GM21515 (cell line): ENCODE measurements around the gene PHLDB2.
A peak's percentile ranks its signal among the peaks of the same experiment; 100 is the strongest.

Source experiments
- ATAC-seq: cut with Tn5 transposase; IDR thresholded peaks from one replicate; pipeline ENCODE4 v1.9.1; 2021; ENCODE audit not compliant: unreplicated experiment

PHLDB2 gene

DNA sequence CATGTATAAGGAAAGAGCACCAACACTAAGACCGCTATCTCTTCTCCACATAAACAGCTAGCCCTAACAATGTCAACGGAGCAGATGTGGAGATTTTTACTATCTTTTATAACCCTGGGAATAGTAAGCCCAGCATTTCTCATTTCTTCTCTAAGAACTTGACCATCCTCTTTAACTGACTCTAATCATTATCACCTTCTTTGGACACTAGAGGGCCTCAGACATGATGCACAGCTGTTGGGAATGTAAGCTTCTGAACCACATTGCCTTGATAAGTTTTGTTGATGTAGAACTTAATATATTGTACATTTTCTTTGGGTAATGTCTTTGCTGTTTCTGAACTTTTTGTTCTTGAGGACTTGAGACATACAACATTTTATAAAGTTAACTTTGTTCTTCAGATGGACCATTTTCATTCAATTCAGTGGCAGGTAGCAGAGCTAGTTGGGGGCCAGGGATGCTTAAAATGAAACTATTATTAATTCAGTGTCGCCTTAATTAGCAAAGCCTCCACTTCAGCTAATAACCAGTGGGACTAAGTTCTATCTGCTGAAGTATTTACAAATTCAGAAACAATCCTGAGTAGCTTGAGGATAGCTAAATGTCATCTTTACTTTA is 130.1 kb downstream of the PHLDB2 start:
- ATAC-seq: peak; percentile 94

- ATAC-seq: no peak
Measured at GRCh38 chr3:111993038-111993437, 134.0 kb downstream of the PHLDB2 start.

DNA sequence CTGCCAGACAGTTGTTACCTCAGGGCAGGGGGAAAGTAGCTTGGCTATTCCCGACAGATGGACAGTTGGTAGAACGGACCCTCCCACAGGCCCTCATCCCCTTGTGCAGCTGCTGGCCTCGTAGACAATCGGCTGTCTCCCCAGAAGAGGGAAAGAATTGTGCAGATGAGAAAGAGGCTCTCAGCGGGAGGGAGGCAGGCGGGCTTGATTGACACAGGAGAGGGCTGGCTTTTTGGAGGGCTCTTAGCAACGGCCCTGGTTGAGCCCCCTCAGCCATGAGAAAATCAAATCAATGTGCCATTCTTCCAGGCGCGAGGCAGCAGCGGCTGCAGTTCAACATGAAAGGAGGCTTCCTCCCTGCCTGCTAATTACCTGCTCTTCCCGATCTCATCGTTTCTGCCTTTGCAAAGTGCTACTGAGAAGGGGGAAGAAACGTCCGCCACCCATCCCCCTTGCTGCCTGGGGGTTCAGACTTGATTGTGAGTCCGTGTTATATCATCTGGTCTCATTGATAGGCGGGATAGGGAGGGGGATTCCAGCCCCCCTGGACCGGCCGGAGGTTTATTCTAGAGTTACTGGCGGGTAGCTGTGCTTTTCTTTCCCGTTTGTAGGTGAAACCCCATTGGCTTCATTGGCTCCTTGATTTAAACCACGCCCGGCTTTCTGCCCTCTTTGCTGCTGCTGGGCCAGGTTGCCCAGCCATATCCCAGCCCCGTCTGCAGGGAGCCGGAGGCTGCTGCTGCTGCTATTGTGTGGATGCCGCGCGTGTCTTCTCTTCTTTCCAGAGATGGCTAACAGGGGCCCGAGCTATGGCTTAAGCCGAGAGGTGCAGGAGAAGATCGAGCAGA is 139.8 kb downstream of the PHLDB2 start, which contains the start of gene TAGLN3:
TSS of gene TAGLN3 (plus strand) at position 287 of the 848 bp plus-strand sequence. CDS start at position 788, 501 bp downstream.
- no peak for ATAC-seq

DNA sequence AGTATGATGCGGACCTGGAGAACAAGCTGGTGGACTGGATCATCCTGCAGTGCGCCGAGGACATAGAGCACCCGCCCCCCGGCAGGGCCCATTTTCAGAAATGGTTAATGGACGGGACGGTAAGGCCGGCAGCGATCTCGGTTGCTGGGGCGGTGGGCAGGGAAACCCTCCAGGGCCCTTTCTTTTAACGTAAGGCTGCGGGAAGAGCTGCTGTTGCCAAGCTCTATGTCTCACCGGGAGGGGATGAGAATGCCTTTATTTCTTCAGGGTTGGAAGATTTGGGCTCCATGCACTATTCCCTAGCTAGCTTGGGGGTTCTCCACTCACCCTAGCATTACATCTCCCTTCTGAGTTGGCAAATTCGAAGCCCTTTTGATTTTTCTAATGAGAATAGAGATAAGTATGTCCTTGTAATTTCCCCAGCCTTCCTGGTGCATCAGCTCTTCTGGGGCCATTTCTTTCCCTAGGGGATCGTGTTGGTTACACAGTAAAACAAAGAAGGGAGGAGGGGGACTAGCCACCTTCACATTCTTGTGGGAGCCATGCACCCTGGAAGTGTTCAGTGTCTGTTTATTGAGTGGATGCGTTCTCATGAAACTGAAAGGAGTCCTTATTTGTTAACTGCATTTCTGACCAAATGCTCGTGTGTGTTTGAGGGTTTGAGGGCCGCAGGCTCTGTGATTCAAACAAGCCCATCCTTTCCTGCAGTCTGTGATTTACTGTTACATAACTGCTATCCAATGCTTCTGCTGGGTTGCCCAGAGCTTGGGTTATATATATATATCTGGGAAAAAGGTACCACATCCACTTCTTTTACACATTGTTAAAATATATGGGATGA is 140.6 kb downstream of the PHLDB2 start:
- no peak for ATAC-seq

GRCh38 chr3:112000367-112000771 is 141.3 kb downstream of the PHLDB2 start:
- ATAC-seq: no peak

DNA sequence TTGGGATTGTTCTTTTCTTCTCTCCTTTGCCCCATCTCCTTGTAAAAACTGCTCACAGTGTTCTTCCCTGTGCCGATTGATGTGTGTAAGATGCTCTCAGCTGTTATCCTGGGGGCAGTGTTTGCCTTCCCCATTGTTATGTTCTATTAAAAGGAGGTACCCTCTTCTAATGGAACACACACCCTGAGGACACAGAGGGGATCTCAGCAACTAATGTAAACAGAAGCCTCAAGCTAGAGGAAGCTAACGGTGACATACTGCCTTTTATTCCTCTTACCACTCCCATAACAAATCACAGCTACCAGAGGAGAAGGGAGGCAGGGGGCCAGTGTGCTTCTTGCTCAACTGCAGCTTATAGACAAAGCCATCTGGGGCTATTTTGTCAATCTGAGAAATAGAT is 141.9 kb downstream of the PHLDB2 start:
- no peak for ATAC-seq

DNA sequence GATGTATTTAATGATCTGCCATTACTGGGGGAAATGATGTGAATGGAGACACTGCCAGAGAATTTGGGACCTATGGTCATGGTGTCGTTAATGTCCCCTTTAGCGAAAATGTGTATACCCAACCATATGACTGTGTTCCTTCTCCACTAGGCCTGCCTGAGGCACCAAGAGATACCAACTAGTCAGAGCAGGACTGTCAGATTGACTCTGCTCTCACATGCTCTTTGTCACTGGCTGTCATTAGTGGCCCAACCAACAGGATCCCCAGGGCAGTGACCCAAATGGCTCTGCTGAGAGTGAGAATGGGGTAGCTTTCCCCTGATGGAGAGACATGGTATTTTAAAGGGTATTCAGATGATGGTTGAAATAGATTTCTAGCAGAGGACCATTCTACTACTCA is 142.5 kb downstream of the PHLDB2 start:
- no peak for ATAC-seq

DNA sequence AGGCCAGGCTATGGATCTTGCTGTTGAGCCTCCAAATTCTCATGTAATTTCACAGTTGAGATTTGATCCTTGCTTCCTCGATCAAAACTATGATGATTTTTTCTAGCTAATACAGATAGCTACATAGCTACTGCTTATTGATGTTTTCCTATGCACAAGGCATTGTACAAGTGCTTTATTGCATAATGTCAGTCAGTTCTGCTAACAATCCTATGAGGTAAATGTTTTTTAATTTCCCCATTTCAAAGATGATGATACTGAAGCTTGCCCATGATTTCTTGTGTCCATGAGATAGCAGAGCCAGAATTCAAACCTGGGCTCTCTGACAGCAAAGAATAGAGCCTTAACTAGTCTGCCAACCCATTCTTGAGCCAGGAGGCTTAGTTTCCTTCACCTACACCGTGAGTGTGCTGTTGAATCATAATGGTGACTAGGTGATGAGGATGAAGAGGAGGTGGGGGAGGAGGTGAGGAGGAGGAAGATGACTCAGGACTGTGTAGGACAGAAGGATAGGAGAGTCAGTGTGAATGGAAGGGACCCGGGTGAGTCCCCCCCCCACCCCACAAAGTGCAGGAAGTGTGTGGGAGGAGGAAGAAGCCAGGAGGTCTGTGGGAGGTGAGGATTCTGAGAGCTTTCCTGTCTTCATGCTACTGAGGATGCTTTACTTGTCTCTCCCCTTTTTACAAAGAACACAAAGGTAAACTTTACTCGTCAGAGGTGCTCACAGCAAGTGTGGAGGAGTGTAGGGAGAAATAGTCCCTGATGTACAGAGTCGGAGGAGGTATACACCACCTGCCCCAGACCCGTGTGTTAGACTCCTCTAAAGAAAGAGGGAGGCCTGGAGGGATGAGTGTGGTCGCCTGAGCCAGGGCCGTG is 143.3 kb downstream of the PHLDB2 start:
- no peak for ATAC-seq

GRCh38 chr3:112003321-112004080 is 144.4 kb downstream of the PHLDB2 start:
- no peak for ATAC-seq

DNA sequence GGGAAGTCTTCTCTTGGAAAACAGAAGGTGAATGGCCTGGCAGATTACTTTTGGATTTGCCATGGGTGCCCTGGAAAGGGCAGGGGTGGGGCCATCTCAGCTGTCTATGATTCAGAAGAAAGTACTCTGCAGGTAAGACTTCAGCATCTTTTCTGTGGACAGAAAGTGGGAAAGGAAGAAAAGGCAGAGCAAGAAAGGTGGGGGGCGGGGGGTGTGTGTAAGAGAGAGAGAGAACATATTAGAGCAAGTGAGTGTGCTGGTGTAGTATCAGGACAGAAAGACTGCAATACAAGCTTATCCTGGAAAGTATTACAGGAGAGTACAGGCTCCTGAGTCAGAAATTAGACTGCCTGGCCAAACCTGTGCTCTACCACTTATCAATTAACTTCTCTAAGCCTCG is 145.1 kb downstream of the PHLDB2 start:
- no peak for ATAC-seq

- ATAC-seq: no peak
Measured at GRCh38 chr3:112004669-112005068, 145.6 kb downstream of the PHLDB2 start.

GRCh38 chr3:112005091-112005672 is 146.1 kb downstream of the PHLDB2 start:
- no peak for ATAC-seq

GRCh38 chr3:112007633-112008032 is 148.6 kb downstream of the PHLDB2 start:
- ATAC-seq: no peak

DNA sequence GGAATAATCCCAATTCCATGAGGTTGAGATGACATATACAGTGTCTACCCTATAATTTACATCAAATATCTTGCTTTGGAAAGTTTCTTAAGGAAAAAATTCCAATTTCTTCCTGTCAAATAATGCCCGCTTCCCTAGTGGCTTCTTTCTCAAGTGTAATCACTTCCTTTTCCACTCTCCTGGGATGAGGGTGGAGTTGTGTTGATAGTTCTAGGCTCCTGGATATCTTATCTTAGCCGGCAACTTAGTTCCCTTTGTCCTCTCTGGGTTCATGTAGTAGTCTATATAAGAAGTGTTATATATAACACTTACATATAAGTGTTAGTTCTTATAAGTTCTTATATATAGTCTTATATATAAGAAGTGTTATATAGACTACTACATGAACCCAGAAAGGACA is 150.6 kb downstream of the PHLDB2 start:
- ATAC-seq: no peak

- ATAC-seq: no peak
Measured at GRCh38 chr3:112010636-112011035, 151.6 kb downstream of the PHLDB2 start.

DNA sequence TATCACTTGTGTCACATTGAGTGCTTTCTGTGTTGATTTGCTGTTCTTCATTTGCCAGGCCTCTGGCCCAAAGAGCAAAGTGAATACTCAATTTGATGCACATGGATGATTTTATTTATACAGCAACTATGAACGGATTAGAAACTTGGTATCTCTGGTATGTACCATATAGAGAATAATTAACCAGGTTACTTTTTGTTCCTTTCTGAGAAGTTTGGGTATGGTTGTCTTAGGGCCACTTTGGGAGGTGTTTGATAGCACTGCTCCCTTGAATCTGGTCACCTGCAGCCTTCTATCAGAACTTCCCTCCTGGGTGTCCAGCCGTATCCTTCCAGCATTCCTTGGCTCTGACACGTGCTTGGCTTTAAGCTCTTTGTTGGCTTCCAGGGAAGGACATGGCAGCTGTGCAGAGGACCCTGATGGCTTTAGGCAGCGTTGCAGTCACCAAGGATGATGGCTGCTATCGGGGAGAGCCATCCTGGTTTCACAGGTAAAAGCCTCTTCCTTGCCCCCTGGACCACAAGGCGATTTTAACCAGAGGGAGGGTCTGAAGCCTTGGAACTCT is 152.4 kb downstream of the PHLDB2 start:
- ATAC-seq: no peak

DNA sequence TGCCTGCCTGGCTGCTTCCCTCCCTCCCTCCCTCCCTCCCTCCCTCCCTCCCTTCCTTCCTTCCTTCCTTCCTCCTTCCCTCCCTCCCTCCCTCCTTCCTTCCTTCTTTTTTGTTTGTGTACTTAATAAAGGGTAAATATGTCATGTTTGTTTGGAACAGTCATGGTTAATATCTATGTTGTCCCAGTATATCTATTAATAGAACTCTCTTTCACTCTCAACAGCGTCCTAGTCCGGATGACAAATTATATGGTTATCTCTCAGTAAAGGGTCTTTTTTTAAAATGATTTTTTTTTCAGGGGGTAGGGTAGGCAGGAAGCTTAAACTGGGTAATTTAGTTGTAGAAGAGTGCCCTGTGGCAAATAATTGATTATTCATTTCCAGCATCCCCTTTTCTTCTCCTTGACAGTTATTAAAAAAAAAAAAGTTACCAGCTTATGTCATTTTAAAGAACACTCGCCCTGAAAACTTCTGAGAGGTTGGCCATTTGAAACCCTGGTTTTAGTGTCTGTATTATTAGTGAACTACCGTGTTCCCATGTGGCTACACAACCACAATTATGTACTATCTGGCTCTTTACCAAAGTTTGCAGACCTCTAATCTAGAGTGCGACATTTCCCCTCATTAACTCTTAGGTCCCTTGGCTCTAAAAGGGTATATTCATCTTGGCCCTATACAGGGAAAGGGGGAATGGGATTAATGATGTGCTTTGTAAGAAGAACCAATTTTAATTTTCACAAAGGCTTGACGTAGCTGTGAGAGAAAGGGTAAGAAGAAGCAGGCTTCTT is 153.3 kb downstream of the PHLDB2 start:
- no peak for ATAC-seq

DNA sequence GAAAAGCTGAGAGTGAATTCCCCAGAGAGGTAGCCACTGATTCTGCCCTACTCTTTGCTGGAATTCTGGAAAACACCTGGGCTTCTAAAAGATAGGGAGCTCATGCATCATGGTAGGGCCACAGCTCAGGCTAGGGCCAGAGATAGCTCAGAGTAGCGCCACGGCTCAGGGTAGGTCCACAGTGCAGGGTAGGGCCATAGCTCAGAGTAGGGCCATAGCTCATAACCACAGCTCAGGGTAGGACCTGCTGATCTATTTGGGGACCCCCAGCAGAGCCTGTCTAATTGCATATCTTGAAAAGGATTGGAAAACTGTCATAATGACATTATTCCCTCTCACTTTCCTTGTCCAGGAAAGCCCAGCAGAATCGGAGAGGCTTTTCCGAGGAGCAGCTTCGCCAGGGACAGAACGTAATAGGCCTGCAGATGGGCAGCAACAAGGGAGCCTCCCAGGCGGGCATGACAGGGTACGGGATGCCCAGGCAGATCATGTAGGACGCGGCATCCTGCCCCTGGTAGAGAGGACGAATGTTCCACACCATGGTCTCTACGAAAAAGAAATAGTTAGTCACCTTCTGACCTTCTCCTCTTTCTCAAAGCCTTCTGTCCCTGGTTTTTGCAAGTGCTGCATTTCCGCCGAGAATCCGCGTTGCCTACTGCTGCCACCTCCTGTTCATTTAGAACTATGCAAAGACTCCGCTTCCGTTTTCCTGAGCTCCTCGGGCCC is 154.2 kb downstream of the PHLDB2 start:
- ATAC-seq: peak; percentile 84
